Stimulated activated CD4-positive, alpha-beta T cell treated with anti-CD3 and anti-CD28 coated beads, Interleukin-1b, Interleukin-23, amount 100 ng/mL, for 24 hours (primary cell): ENCODE measurements around the gene TMCC3.
"Not testable (repeated sequence)": the region's sequence is repeated elsewhere in the genome, so short reads cannot be mapped to it uniquely, and the experiment has no call there.

Experiments
- DNase-seq, 4 experiments: peaks; one replicate each; pipeline ENCODE4 v3.0.0-alpha.2; 2020; ENCODE audit warnings: low read depth in 4 of 4, low spot score in 1 of 4

Gene TMCC3

GRCh38 chr12:94650143-94651056, at the start of gene TMCC3:
TSS of gene TMCC3 (minus strand) at chr12:94650557. CDS start at chr12:94650430, 127 bp downstream.
- no peak for DNase-seq

GRCh38 chr12:94699801-94700200, 49.4 kb upstream of the TMCC3 start:
- DNase-seq = no peak

GRCh38 chr12:94698578-94698977, 48.2 kb upstream of the TMCC3 start:
- no peak for DNase-seq

- DNase-seq = no peak
Measured at GRCh38 chr12:94697631-94698030, 47.3 kb upstream of the TMCC3 start.

- DNase-seq = no peak
Measured at GRCh38 chr12:94694732-94695131, 44.4 kb upstream of the TMCC3 start.

GRCh38 chr12:94692826-94693225, 42.5 kb upstream of the TMCC3 start:
- not testable (repeated sequence) for DNase-seq

- no peak for DNase-seq
Measured at GRCh38 chr12:94690198-94690771, 39.9 kb upstream of the TMCC3 start.

- no peak for DNase-seq
Measured at GRCh38 chr12:94689646-94690036, 39.3 kb upstream of the TMCC3 start.

GRCh38 chr12:94689002-94689645, 38.8 kb upstream of the TMCC3 start:
- DNase-seq = no peak

GRCh38 chr12:94687891-94688290, 37.5 kb upstream of the TMCC3 start:
- no peak for DNase-seq

GRCh38 chr12:94686834-94687628, 36.7 kb upstream of the TMCC3 start:
- DNase-seq = no peak

- no peak for DNase-seq
Measured at GRCh38 chr12:94684416-94685142, 34.2 kb upstream of the TMCC3 start.

GRCh38 chr12:94679554-94680195, 29.3 kb upstream of the TMCC3 start:
- DNase-seq = no peak

- DNase-seq = no peak
Measured at GRCh38 chr12:94678849-94679248, 28.5 kb upstream of the TMCC3 start.

GRCh38 chr12:94678379-94678778, 28.0 kb upstream of the TMCC3 start:
- DNase-seq = no peak

GRCh38 chr12:94677778-94678177, 27.4 kb upstream of the TMCC3 start:
- no peak for DNase-seq

- no peak for DNase-seq
Measured at GRCh38 chr12:94676922-94677321, 26.6 kb upstream of the TMCC3 start.

- no peak for DNase-seq
Measured at GRCh38 chr12:94676031-94676641, 25.8 kb upstream of the TMCC3 start.

- no peak for DNase-seq
Measured at GRCh38 chr12:94674835-94675234, 24.5 kb upstream of the TMCC3 start.

- DNase-seq = no peak
Measured at GRCh38 chr12:94674051-94674451, 23.7 kb upstream of the TMCC3 start.
